Mesenchymal stem cell (in vitro differentiated cells and primary cell): ENCODE measurements around the gene HES4.
A peak's percentile ranks its signal among the peaks of the same experiment; 100 is the strongest.
"Not testable (repeated sequence)": the region's sequence is repeated elsewhere in the genome, so short reads cannot be mapped to it uniquely, and the experiment has no call there.

ENCODE experiments used
- DNase-seq: peaks from one replicate; pipeline ENCODE4 v3.0.0-alpha.2; 2013
- H2AFZ ChIP-seq: one replicate; pipeline ENCODE4 v1.6.1; 2013; ENCODE audit warnings: low read depth, mild to moderate bottlenecking, control low read depth, inconsistent platforms, low read length, moderate library complexity
- H2AK5ac ChIP-seq: 2 replicates; pipeline ENCODE4 v1.6.1; 2013; ENCODE audit warnings: low read length, moderate library complexity, mild to moderate bottlenecking, inconsistent platforms; ENCODE audit not compliant: severe bottlenecking
- H2BK120ac ChIP-seq: one replicate; pipeline ENCODE4 v1.6.1; 2013; ENCODE audit warnings: low read depth, mild to moderate bottlenecking, inconsistent platforms, low read length, moderate library complexity
- H2BK12ac ChIP-seq, 2 experiments: one replicate each; pipeline ENCODE4 v1.6.1; 2013; ENCODE audit warnings: inconsistent platforms in 2 of 2, low read length in 2 of 2, mild to moderate bottlenecking in 2 of 2, moderate library complexity in 2 of 2, control low read depth in 1 of 2
- H2BK15ac ChIP-seq: one replicate; pipeline ENCODE4 v1.6.1; 2013; ENCODE audit warnings: mild to moderate bottlenecking, low read depth, inconsistent platforms; ENCODE audit not compliant: poor library complexity, severe bottlenecking
- H2BK5ac ChIP-seq: 2 replicates; pipeline ENCODE4 v1.6.1; 2013; ENCODE audit warnings: low read depth, mild to moderate bottlenecking, low read length, control low read depth, inconsistent platforms; ENCODE audit not compliant: poor library complexity, severe bottlenecking
- H3K14ac ChIP-seq, 2 experiments: one replicate each; pipeline ENCODE4 v1.6.1; 2013; ENCODE audit warnings: inconsistent platforms in 2 of 2, low read length in 2 of 2, control low read depth in 1 of 2, mild to moderate bottlenecking in 1 of 2, moderate library complexity in 1 of 2
- H3K18ac ChIP-seq, 2 experiments: one replicate each; pipeline ENCODE4 v1.6.1; 2013; ENCODE audit warnings: inconsistent platforms in 2 of 2, low read length in 2 of 2, control low read depth in 1 of 2, low read depth in 1 of 2, mild to moderate bottlenecking in 1 of 2
- H3K23ac ChIP-seq, 2 experiments: one replicate each; pipeline ENCODE4 v1.6.1; 2013; ENCODE audit warnings: inconsistent platforms in 2 of 2, low read length in 2 of 2, mild to moderate bottlenecking in 2 of 2, moderate library complexity in 2 of 2, control low read depth in 1 of 2
- H3K27ac ChIP-seq: 2 replicates; pipeline ENCODE4 v1.5.1; 2013; ENCODE audit warnings: mild to moderate bottlenecking, moderate library complexity, low read length, control low read depth, inconsistent platforms; ENCODE audit not compliant: poor library complexity, severe bottlenecking
- H3K27me3 ChIP-seq, 2 experiments: 2 replicates each; pipeline versions ENCODE4 v1.6.1 to v1.7.0; 2013; ENCODE audit warnings: low read length in 2 of 2, mild to moderate bottlenecking in 2 of 2, moderate library complexity in 2 of 2, control low read depth in 1 of 2, inconsistent platforms in 1 of 2; ENCODE audit not compliant: control insufficient read depth in 1 of 2, insufficient read depth in 1 of 2
- H3K36me3 ChIP-seq, 2 experiments: 2 replicates each; pipeline versions ENCODE4 v1.6.1 to v1.7.0; 2013; ENCODE audit warnings: low read length in 2 of 2, control low read depth in 1 of 2, inconsistent platforms in 1 of 2, low read depth in 1 of 2, mild to moderate bottlenecking in 1 of 2; ENCODE audit not compliant: insufficient read depth in 2 of 2, control insufficient read depth in 1 of 2
- H3K4ac ChIP-seq, 2 experiments: one replicate each; pipeline ENCODE4 v1.6.1; 2013; ENCODE audit warnings: inconsistent platforms in 2 of 2, low read length in 2 of 2, mild to moderate bottlenecking in 2 of 2, moderate library complexity in 2 of 2, control low read depth in 1 of 2, low read depth in 1 of 2
- H3K4me1 ChIP-seq: 2 replicates; pipeline ENCODE4 v1.6.1; 2013; ENCODE audit warnings: low read depth, low read length, control low read depth; ENCODE audit not compliant: control insufficient read depth, insufficient read depth
- H3K4me2 ChIP-seq: 2 replicates; pipeline ENCODE4 v1.6.1; 2013; ENCODE audit warnings: low read length, mild to moderate bottlenecking, inconsistent platforms; ENCODE audit not compliant: poor library complexity, severe bottlenecking
- H3K4me3 ChIP-seq, 2 experiments: 2 replicates each; pipeline versions ENCODE4 v1.5.1 to v1.7.0; 2013; ENCODE audit warnings: low read length in 2 of 2, mild to moderate bottlenecking in 2 of 2, control low read depth in 1 of 2, low read depth in 1 of 2; ENCODE audit not compliant: insufficient read depth in 1 of 2
- H3K79me1 ChIP-seq: replicated peaks from 2 replicates; pipeline ENCODE4 v1.6.1; 2013; ENCODE audit warnings: mild to moderate bottlenecking, control low read depth, low read length, inconsistent platforms; ENCODE audit not compliant: poor library complexity, severe bottlenecking
- H3K9ac ChIP-seq: 2 replicates; pipeline ENCODE4 v1.7.0; 2013; ENCODE audit warnings: mild to moderate bottlenecking, low read length, moderate library complexity
- H3K9me3 ChIP-seq: 2 replicates; pipeline ENCODE4 v1.7.0; 2013; ENCODE audit warnings: mild to moderate bottlenecking, low read length; ENCODE audit not compliant: control insufficient read depth
- H4K8ac ChIP-seq: one replicate; pipeline ENCODE4 v1.6.1; 2013; ENCODE audit warnings: inconsistent platforms, mild to moderate bottlenecking, low read length, moderate library complexity
- H4K91ac ChIP-seq: one replicate; pipeline ENCODE4 v1.6.1; 2013; ENCODE audit warnings: mild to moderate bottlenecking, low read length, inconsistent platforms
- WGBS: methylation state at CpG from one replicate; pipeline ENCODE4 v1.1.7; 2013; ENCODE audit warnings: mixed read lengths; 5-methylcytosine and 5-hydroxymethylcytosine counted together

HES4 gene

DNA sequence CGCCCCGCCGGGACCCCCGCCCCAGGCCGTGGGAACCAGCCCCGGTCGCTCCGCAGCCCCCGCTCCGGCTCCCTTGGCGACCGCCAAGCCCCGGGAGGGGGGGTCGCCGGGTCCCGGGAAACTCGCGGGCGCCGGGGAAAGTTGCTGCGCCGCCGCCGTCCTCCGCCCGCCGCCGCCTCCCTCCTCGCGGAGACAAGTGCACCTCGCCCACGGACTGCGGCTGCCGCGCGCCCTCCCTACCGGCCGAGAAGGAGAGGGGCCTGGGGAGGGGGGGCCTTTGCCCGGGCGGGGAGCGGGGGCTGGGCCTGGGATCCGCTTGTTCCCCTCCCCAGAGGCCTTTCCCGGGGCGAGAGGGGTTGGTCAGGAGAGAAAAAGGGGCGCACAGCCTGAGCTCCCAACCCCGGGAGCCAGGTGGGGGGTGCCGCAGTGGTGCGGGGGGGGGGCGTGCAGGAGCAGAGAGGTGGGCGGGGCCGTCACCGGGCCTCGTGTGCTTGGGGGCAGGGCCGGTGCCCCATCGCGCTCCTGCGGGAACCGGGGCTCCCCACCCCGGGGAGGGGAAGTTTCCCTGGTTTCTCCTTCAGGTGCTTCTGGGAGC, 20.6 kb upstream of the HES4 start:
- Histone ChIP-seq H3K23ac (peak overlapping the region in 1 of 2 experiments; percentile 86), H2AK5ac (no peak overlapping the region), H3K27me3 (peaks cover 0 to 27% of the 10 kb centered on the region in 2 experiments), H3K27ac (peak overlapping the region; percentile 98), H3K4me1 (peaks cover 48% of the 10 kb centered on the region), H3K4me2 (peak overlapping the region; percentile 96), H2BK5ac (peak overlapping the region; percentile 95), H2BK15ac (peak overlapping the region; percentile 63), H4K8ac (no peak overlapping the region), H3K79me1 (peaks cover 7% of the 10 kb centered on the region), H3K14ac (no peak overlapping the region), H3K4me3 (peak overlapping the region; percentile 66 to 97), H3K4ac (peak overlapping the region; percentile 35 to 88), H3K9ac (no peak overlapping the region), H4K91ac (peak overlapping the region; percentile 70), H2BK12ac (no peak overlapping the region), H2AFZ (no peak overlapping the region), H3K18ac (peak overlapping the region; percentile 78 to 98), H3K9me3 (no peaks in the 10 kb centered on the region), H3K36me3 (peaks cover 0 to 37% of the 10 kb centered on the region in 2 experiments), H2BK120ac (peak overlapping the region; percentile 87)
- 2% methylated on average over 13 of the region's 59 CpGs for WGBS
- peak; percentile 43 for DNase-seq

- Histone ChIP-seq H3K79me1 (peaks cover 12% of the 10 kb centered on the region), H3K4me2 (peak within 1 kb of the TSS; percentile 96), H2AFZ (peak within 1 kb of the TSS; percentile 95), H3K27ac (peak within 1 kb of the TSS; percentile 98), H2BK5ac (peak within 1 kb of the TSS; percentile 96), H3K4me1 (peaks cover 45% of the 10 kb centered on the region), H2BK120ac (peak within 1 kb of the TSS; percentile 96), H3K9ac (no peak within 1 kb of the TSS), H3K4ac (peak within 1 kb of the TSS; percentile 35 to 88), H3K36me3 (peaks cover 0 to 35% of the 10 kb centered on the region in 2 experiments), H4K8ac (peak within 1 kb of the TSS; percentile 79), H3K23ac (peak within 1 kb of the TSS in 1 of 2 experiments; percentile 86), H2BK15ac (peak within 1 kb of the TSS; percentile 64), H2BK12ac (peak within 1 kb of the TSS in 1 of 2 experiments; percentile 83), H3K27me3 (peaks cover 0 to 23% of the 10 kb centered on the region in 2 experiments), H3K4me3 (peak within 1 kb of the TSS; percentile 66 to 97), H3K9me3 (no peaks in the 10 kb centered on the region), H3K14ac (peak within 1 kb of the TSS in 1 of 2 experiments; percentile 97), H2AK5ac (no peak within 1 kb of the TSS), H4K91ac (peak within 1 kb of the TSS; percentile 97), H3K18ac (peak within 1 kb of the TSS; percentile 78 to 98)
- WGBS = 0% methylated on average over 6 of the region's 58 CpGs
- peak; percentile 27 for DNase-seq
Measured at GRCh38 chr1:1020000-1020404, 20.1 kb upstream of the HES4 start, which contains the start of gene AGRN. AGRN (plus strand) TSS chr1:1020120; CDS start chr1:1020173, 53 bp downstream.

DNA sequence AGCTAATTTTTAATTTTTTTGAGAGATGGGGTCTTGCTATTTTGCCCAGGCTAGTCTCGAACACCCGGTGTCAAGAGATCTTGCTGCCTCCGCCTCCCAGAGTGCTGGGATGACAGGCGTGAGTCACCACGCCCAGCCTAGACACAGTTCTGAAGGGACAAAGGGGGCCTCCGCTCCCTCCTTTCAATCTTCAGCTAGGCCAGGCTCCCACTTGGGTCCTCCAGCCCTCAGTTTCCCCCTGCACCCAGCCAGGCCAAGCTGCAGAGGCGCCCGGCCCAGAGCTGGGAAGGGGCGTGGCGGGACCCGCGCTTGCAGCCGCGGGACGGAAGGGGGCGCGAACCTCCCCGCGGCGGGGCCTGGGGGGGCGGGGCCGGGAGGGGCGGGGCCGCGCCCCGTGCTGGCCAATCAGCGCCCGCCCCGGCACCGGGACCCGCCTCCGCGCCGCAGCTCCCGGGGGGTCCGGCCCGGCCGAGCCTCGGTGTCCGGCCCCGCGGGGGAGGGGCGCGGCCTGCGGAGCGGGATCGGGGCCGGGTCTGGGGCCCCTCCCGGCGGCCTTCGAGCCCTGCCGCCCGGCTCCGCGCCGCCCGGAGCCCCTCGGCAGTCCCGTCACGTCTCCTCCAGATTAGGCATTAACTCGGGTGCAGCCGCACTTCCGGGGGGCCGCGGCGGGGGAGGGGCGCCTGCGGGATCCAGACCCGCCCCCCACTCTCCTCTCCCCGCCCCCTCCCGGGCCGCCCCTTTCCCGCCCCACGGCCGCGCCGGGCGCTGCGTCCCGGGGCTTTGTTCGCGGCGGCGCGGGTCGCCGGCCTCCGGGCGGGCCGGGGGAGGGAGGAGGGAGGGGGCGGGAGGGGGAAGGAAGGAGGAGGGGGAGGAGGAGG, 19.5 kb upstream of the HES4 start:
- H2BK120ac ChIP-seq = peak overlapping the region; percentile 96
- H2AK5ac ChIP-seq = no peak overlapping the region
- H3K9me3 ChIP-seq = no peaks in the 10 kb centered on the region
- no peak overlapping the region for H3K9ac ChIP-seq
- H3K27me3 ChIP-seq = peaks cover 0 to 17% of the 10 kb centered on the region in 2 experiments
- H3K14ac ChIP-seq = no peak overlapping the region
- H2AFZ ChIP-seq = peak overlapping the region; percentile 95
- H2BK15ac ChIP-seq = peak overlapping the region; percentile 46
- peak overlapping the region in 1 of 2 experiments; percentile 79 for H3K4ac ChIP-seq
- peak overlapping the region in 1 of 2 experiments; percentile 83 for H2BK12ac ChIP-seq
- WGBS = 11% methylated on average over 20 of the region's 91 CpGs
- peak; percentile 81 for DNase-seq
- peaks cover 43% of the 10 kb centered on the region for H3K4me1 ChIP-seq
- peak overlapping the region; percentile 30 for H3K4me2 ChIP-seq
- peaks cover 0 to 33% of the 10 kb centered on the region in 2 experiments for H3K36me3 ChIP-seq
- H2BK5ac ChIP-seq = peak overlapping the region; percentile 54
- peak overlapping the region; percentile 71 for H4K91ac ChIP-seq
- H3K4me3 ChIP-seq = peak overlapping the region; percentile 53 to 63
- H3K18ac ChIP-seq = peak overlapping the region in 1 of 2 experiments; percentile 75
- peak overlapping the region; percentile 58 for H3K27ac ChIP-seq
- H3K79me1 ChIP-seq = peaks cover 14% of the 10 kb centered on the region
- peak overlapping the region; percentile 79 for H4K8ac ChIP-seq
- H3K23ac ChIP-seq = no peak overlapping the region

- H3K4ac ChIP-seq, H3K23ac ChIP-seq, H2BK120ac ChIP-seq, DNase-seq, H3K4me2 ChIP-seq, H3K27me3 ChIP-seq, H3K27ac ChIP-seq, H3K9me3 ChIP-seq, H3K9ac ChIP-seq, H2AK5ac ChIP-seq, H3K4me3 ChIP-seq, H4K8ac ChIP-seq, H3K14ac ChIP-seq, H2BK15ac ChIP-seq, H2BK12ac ChIP-seq, H3K18ac ChIP-seq, H2BK5ac ChIP-seq, H2AFZ ChIP-seq: not testable (repeated sequence)
- peak overlapping the region; percentile 7 for H4K91ac ChIP-seq
- WGBS = 97% methylated on average over 16 of the region's 26 CpGs
- H3K79me1 ChIP-seq = peaks cover 18% of the 10 kb centered on the region
- peaks cover 0 to 23% of the 10 kb centered on the region in 2 experiments for H3K36me3 ChIP-seq
- H3K4me1 ChIP-seq = peaks cover 42% of the 10 kb centered on the region
Measured at GRCh38 chr1:1018321-1018685, 18.4 kb upstream of the HES4 start.
